GM12801 (cell line): ENCODE results near the gene PFKFB3.

Experiments used
- TF ChIP-seq, protein P1 (sequence below): IDR thresholded peaks from one replicate; pipeline ENCODE4 v1.5.1; 2011; ENCODE audit warnings: control low read depth; ENCODE audit not compliant: insufficient read length; ENCODE audit errors: extremely low read depth

Gene PFKFB3

DNA sequence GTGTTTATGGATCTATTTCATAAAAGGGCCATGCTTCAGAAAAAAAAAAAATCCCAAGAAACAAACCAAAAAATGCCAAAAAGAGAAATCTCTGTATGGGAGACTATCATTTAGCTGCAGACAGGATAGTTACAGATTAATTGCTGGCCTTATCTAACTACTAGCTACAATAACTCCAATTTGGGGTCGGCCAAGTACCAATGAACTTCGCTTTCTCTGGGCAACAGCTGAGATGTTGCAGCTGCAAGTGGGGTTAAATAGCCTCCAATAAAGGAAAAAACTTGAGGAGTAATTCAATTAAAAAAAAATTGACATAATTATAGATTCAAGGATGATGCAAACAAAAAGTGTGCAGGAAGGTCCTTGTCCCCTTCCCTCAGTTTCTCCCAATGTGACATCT, 73.6 kb downstream of the PFKFB3 start:
- TF ChIP-seq, protein P1, sequence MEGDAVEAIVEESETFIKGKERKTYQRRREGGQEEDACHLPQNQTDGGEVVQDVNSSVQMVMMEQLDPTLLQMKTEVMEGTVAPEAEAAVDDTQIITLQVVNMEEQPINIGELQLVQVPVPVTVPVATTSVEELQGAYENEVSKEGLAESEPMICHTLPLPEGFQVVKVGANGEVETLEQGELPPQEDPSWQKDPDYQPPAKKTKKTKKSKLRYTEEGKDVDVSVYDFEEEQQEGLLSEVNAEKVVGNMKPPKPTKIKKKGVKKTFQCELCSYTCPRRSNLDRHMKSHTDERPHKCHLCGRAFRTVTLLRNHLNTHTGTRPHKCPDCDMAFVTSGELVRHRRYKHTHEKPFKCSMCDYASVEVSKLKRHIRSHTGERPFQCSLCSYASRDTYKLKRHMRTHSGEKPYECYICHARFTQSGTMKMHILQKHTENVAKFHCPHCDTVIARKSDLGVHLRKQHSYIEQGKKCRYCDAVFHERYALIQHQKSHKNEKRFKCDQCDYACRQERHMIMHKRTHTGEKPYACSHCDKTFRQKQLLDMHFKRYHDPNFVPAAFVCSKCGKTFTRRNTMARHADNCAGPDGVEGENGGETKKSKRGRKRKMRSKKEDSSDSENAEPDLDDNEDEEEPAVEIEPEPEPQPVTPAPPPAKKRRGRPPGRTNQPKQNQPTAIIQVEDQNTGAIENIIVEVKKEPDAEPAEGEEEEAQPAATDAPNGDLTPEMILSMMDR, result no peak

DNA sequence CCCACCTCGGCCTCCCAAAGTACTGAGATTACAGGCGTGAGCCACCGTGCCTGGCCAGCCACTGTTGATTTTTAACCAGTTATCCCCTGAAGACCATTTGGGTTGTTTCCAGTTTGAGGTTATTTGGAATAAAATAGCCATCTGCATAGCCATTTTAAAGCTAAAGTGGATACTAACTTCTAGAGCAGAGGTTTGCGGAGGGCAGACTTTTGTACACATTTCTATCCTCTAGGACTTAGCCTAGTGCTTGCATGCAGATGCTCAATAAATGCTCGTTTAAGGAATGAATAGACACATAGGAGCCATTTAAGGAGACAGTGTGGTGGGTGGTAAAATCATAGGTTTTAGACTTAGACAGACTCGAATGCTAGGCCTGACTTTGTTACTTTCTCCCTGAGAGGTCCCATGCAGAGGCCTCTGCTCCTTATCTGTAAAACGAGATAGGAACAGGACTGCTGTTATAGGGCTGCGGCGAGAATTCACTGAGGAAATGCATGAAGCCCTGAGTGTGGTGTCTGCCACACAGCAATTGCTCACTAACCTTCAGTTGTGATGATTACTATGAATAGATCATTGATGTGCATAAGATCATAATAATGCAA, 75.9 kb downstream of the PFKFB3 start:
- TF ChIP-seq, protein P1, result no peak

DNA sequence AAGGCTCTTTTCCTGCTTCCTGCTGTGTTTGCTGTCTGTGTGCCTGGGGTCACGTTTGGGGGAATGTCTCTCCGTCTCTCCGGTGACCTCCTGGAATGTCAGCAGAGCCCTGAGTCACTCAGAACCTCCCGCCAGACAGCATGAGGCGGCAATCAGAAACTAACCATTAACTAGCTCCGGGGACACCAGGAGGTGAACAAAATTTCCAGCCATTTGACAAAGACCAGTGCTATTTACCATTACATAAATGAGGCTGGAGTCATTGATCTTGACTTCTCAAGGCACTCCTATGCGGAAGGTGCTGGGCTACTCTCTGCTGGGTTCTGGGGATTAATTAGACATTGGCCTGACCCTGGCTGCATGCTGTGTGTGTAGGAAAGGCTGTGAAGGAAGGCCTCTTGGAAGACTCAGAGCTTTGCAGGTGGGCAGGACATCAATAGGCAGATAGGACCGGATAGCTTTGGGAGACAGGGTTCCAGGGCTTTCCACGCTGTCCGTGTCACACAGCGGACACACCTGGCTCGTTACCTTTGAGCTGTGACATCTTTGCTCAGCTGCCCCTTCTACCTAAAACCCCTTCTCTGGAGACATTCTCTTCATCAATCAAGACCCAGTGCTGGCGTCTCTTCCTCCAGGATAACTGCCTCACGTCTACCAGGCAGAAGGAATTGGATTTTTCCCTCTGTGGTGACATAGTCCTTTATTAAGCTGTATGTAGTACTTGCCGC, 77.0 kb downstream of the PFKFB3 start:
- TF ChIP-seq, protein P1, result no peak

DNA sequence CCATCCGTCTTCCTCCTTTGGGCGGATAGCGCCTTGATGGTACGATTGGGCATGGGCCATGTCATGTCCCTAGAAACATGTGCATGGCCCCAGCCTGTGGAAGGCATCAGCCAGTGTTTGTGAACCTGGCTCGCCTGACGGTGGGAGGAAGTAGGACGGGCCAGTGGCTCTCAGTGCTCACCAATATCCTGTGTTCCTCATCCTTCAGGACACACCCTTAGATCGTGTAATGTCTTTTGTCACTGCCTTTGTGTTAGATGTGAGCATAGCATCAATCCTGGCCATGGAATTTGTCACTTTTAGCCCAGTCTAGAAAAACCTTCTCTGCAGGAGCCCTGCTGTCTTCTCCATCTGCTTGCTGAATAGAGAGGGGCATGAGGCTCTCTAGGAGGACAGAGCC, 77.6 kb downstream of the PFKFB3 start:
- TF ChIP-seq, protein P1, result no peak

DNA sequence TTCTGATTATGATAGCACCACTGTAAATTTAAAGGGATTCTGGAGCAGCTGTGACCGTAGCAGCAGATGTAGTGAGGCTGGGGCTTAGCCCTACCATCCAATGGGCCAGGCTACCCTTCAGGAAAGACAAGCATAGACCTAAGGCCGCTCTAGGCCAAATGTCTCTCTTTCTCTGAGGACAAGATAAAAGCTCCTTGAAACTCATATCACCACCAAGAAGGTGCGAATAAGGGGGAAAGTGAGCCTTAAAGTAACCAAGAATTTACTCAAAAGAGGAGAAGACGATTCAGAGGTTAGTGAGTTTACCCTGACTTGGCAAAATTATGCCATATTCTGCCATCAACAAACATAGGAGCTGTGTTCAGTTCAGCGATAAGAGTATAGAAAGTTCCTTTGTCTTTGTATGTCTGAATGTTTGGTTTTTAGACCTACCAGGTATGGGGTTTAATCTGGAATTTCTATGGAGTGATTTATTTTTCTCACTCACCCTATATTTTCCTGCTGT, 79.8 kb downstream of the PFKFB3 start:
- TF ChIP-seq, protein P1, result no peak

DNA sequence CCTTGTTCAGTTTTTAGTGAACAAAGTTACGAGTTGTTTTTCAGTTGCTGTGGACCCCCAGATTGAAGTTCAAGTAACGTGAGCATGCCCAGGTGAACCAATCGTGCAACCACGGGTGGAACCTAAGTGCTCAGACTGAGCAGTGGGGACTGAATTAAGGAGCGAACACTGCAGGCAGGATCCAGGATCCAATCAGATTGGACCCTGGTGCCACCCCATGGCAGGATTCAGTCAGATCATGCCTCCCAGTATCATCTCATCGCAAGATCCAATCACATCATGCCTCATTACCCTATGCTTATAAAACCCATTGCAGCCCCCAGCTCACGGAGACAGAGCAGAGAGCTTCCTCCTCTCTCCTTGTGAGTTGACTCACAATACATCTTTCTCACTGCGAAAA, 80.9 kb downstream of the PFKFB3 start:
- TF ChIP-seq, protein P1, result no peak

DNA sequence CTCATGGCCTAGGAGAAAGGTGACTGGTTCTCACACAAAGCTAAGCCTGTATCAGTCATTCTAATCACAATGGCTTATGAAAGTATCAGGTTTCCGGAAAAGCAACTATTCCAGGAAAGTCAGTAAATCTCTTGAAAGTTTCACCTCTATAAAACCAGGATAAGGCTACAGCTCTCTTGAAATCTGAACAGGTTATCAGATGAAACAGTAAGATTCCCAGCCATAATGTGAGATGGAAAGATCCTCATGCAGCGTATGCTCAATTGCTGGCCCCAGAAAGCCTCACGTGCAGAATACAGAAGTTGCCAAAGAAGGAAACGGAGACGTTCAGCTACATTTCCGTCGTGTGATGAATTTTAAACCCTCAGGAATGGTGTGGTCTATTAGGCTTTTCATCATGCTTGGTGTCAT, 90.0 kb downstream of the PFKFB3 start:
- TF ChIP-seq, protein P1, result no peak
